HAP-1 (cell line): Measurements from ENCODE around the gene SERINC3.
"Not testable (repeated sequence)": the region's sequence is repeated elsewhere in the genome, so short reads cannot be mapped to it uniquely, and the experiment has no call there.

Experiments used
- DNase-seq, 2 experiments: peaks; one replicate each; pipeline ENCODE4 v3.0.0-alpha.2; 2016 to 2020; ENCODE audit warnings: low spot score in 2 of 2
- H3K27me3 ChIP-seq: fragments of 250-450 bp; sonication (Bioruptor Pico); 2 replicates; pipeline ENCODE4 v1.5.1; 2020; ENCODE audit warnings: low read depth, mild to moderate bottlenecking, moderate library complexity
- H3K36me3 ChIP-seq: fragments of 250-450 bp; sonication (Bioruptor Pico); replicated peaks from 2 replicates; pipeline ENCODE4 v1.5.1; 2020; ENCODE audit warnings: mild to moderate bottlenecking
- H3K4me1 ChIP-seq: fragments of 250-450 bp; sonication (Bioruptor Pico); 2 replicates; pipeline ENCODE4 v1.5.1; 2020; ENCODE audit warnings: mild to moderate bottlenecking
- H3K4me3 ChIP-seq: fragments of 250-450 bp; sonication (Bioruptor Pico); 2 replicates; pipeline ENCODE4 v1.5.1; 2020; ENCODE audit warnings: mild to moderate bottlenecking, moderate library complexity
- H3K9me3 ChIP-seq: fragments of 250-450 bp; sonication (Bioruptor Pico); 2 replicates; pipeline ENCODE4 v1.5.1; 2020; ENCODE audit warnings: mild to moderate bottlenecking, moderate library complexity
- in situ Hi-C: fragments of 300-500 bp; cut with MboI; formaldehyde crosslinking; loops from 3 replicates; pipeline ENCODE4 v1.14.3; 2020; ENCODE audit warnings: low sequenced_read_pairs, inconsistent platforms, mixed read lengths

SERINC3 gene

GRCh38 chr20:44477151-44477550 lies 44.7 kb downstream of the SERINC3 start:
- H3K4me1 ChIP-seq: peaks cover 3% of the 10 kb centered on the region; the same call in 1 of the 2 replicates
- DNase-seq: no peak
- no peaks in the 10 kb centered on the region for H3K9me3 ChIP-seq
- H3K4me3 ChIP-seq: no peak overlapping the region
- peaks cover 6% of the 10 kb centered on the region; the same call in 1 of the 2 replicates for H3K36me3 ChIP-seq
- in situ Hi-C loops: no loop called here
- no peaks in the 10 kb centered on the region for H3K27me3 ChIP-seq

- peak within 1 kb of the TSS; percentile 80 for H3K4me3 ChIP-seq
- in situ Hi-C loops: no loop called here
- no peaks in the 10 kb centered on the region for H3K36me3 ChIP-seq
- no peaks in the 10 kb centered on the region for H3K9me3 ChIP-seq
- peaks cover 3% of the 10 kb centered on the region; the same call in 1 of the 2 replicates for H3K4me1 ChIP-seq
- H3K27me3 ChIP-seq: no peaks in the 10 kb centered on the region
- DNase-seq: peak; percentile 79 to 90
Observed at GRCh38 chr20:44475694-44476560, 45.9 kb downstream of the SERINC3 start, which contains the start of gene TTPAL. TSS of gene TTPAL (plus strand) at chr20:44475874. CDS start at chr20:44480000, 4,126 bp downstream.

- in situ Hi-C loops: no loop called here
- Histone ChIP-seq H3K9me3 (no peaks in the 10 kb centered on the region), H3K4me1 (peaks cover 3% of the 10 kb centered on the region; the same call in 1 of the 2 replicates)
Observed at GRCh38 chr20:44475372-44475693, 46.5 kb downstream of the SERINC3 start.

GRCh38 chr20:44472283-44472682 lies 49.6 kb downstream of the SERINC3 start:
- in situ Hi-C loops, DNase-seq, H3K4me1 ChIP-seq, H3K9me3 ChIP-seq, H3K4me3 ChIP-seq, H3K36me3 ChIP-seq, H3K27me3 ChIP-seq: not testable (repeated sequence)

More at GRCh38 chr20:44475372-44475693, 46.5 kb downstream of the SERINC3 start:
- Histone ChIP-seq H3K36me3 (no peaks in the 10 kb centered on the region), H3K27me3 (no peaks in the 10 kb centered on the region), H3K4me3 (peak overlapping the region; percentile 80)
- DNase-seq: no peak

GRCh38 chr20:44471481-44471882 lies 50.4 kb downstream of the SERINC3 start:
- DNase-seq: no peak
- Histone ChIP-seq H3K4me1 (peaks cover 3% of the 10 kb centered on the region; the same call in 1 of the 2 replicates), H3K36me3 (no peaks in the 10 kb centered on the region), H3K9me3 (no peaks in the 10 kb centered on the region), H3K4me3 (no peak overlapping the region), H3K27me3 (no peaks in the 10 kb centered on the region)
- in situ Hi-C loops: no loop called here

- H3K4me1 ChIP-seq: peaks cover 1% of the 10 kb centered on the region; the same call in 1 of the 2 replicates
- H3K4me3 ChIP-seq: no peak overlapping the region
- no peaks in the 10 kb centered on the region for H3K27me3 ChIP-seq
- no peak for DNase-seq
- in situ Hi-C loops: no loop called here
- H3K36me3 ChIP-seq: no peaks in the 10 kb centered on the region
- no peaks in the 10 kb centered on the region for H3K9me3 ChIP-seq
Observed at GRCh38 chr20:44470327-44470726, 51.5 kb downstream of the SERINC3 start.

GRCh38 chr20:44468044-44468782 lies 53.7 kb downstream of the SERINC3 start:
- DNase-seq: no peak
- Histone ChIP-seq H3K27me3 (no peaks in the 10 kb centered on the region), H3K36me3 (no peaks in the 10 kb centered on the region), H3K9me3 (no peaks in the 10 kb centered on the region), H3K4me3 (no peak overlapping the region), H3K4me1 (no peaks in the 10 kb centered on the region)
- in situ Hi-C loops: loop anchor here (10.0 kb wide), 1 partner anchor 253 kb away; the partner anchor contains the start of gene OSER1

- no peaks in the 10 kb centered on the region for H3K36me3 ChIP-seq
- H3K4me1 ChIP-seq: no peaks in the 10 kb centered on the region
- no peak for DNase-seq
- no peaks in the 10 kb centered on the region for H3K9me3 ChIP-seq
- in situ Hi-C loops: loop anchor here (10.0 kb wide), 1 partner anchor 253 kb away; the partner anchor contains the start of gene OSER1
- no peaks in the 10 kb centered on the region for H3K27me3 ChIP-seq
- H3K4me3 ChIP-seq: no peak overlapping the region
Observed at GRCh38 chr20:44467289-44467883, 54.5 kb downstream of the SERINC3 start.

- Histone ChIP-seq H3K9me3 (no peaks in the 10 kb centered on the region), H3K4me1 (no peaks in the 10 kb centered on the region), H3K36me3 (no peaks in the 10 kb centered on the region), H3K4me3 (no peak overlapping the region), H3K27me3 (no peaks in the 10 kb centered on the region)
- in situ Hi-C loops: loop anchor here (10.0 kb wide), 1 partner anchor 250 kb away; the partner anchor contains the start of gene OSER1
- DNase-seq: no peak
Observed at GRCh38 chr20:44465001-44465560, 56.8 kb downstream of the SERINC3 start.

- in situ Hi-C loops: loop anchor here (10.0 kb wide), 1 partner anchor 250 kb away; the partner anchor contains the start of gene OSER1
- H3K27me3 ChIP-seq: no peaks in the 10 kb centered on the region
- no peak for DNase-seq
- H3K4me3 ChIP-seq: no peak overlapping the region
- no peaks in the 10 kb centered on the region for H3K36me3 ChIP-seq
- H3K9me3 ChIP-seq: no peaks in the 10 kb centered on the region
- no peaks in the 10 kb centered on the region for H3K4me1 ChIP-seq
Observed at GRCh38 chr20:44464514-44464913, 57.4 kb downstream of the SERINC3 start.

GRCh38 chr20:44463466-44463865 lies 58.4 kb downstream of the SERINC3 start:
- no peak for DNase-seq
- Histone ChIP-seq H3K36me3 (no peaks in the 10 kb centered on the region), H3K27me3 (no peaks in the 10 kb centered on the region), H3K9me3 (no peaks in the 10 kb centered on the region), H3K4me3 (no peak overlapping the region), H3K4me1 (no peaks in the 10 kb centered on the region)
- in situ Hi-C loops: loop anchor here (10.0 kb wide), 1 partner anchor 249 kb away; the partner anchor contains the start of gene OSER1

GRCh38 chr20:44461803-44462174 lies 60.1 kb downstream of the SERINC3 start:
- no peaks in the 10 kb centered on the region for H3K9me3 ChIP-seq
- H3K4me1 ChIP-seq: no peaks in the 10 kb centered on the region
- in situ Hi-C loops: loop anchor here (10.0 kb wide), 1 partner anchor 247 kb away; the partner anchor contains the start of gene OSER1

GRCh38 chr20:44461142-44461802 lies 60.6 kb downstream of the SERINC3 start:
- Histone ChIP-seq H3K9me3 (no peaks in the 10 kb centered on the region), H3K4me3 (no peak overlapping the region), H3K27me3 (no peaks in the 10 kb centered on the region), H3K4me1 (no peaks in the 10 kb centered on the region), H3K36me3 (no peaks in the 10 kb centered on the region)
- no peak for DNase-seq
- in situ Hi-C loops: loop anchor here (10.0 kb wide), 1 partner anchor 246 kb away; the partner anchor contains the start of gene OSER1

More at GRCh38 chr20:44461803-44462174, 60.1 kb downstream of the SERINC3 start:
- Histone ChIP-seq H3K27me3 (no peaks in the 10 kb centered on the region), H3K36me3 (no peaks in the 10 kb centered on the region), H3K4me3 (no peak overlapping the region)
- DNase-seq: no peak
